ENCODE measurements around the gene TRMT10A. TPM values are rescaled to one million over a fixed set of nuclear protein-coding genes. Genes with fewer than 3 reads are reported as not detected.
A peak's percentile ranks its signal among the peaks of the same experiment; 100 is the strongest.

Gene TRMT10A
- total and polyA plus RNA-seq, 2 of the 13 experiments (the other 11 are each of a cell fraction or from before 2014, with no cell fraction given): 3.9 to 12.6 TPM

DNA sequence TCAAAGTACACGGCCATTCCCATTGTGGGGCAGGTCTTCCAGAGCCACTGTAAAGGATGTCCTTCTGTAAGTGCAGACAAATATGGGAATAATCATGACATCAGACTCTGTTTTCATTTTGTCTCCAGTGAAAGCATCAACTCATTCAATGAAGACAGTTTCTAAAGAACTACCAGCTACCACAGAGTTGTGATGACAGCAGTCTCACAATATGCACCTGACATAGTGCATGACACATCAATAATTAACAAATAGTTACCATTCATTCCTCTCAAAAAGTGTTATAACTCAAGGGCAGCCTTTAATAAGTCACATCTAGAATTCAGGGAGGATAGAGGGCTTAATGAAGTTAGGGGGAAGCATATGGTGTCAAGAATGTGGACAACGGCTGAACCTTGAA lies 31.0 kb upstream of the TRMT10A start:
- intact Hi-C loops (cut with micrococcal nuclease; ENCODE audit: unreplicated experiment): no loop called here
- H3K4me2 ChIP-seq (ENCODE audit: low read depth, low read length): no peak overlapping the region
- DNase-seq (ENCODE audit: low spot score) (no peak), FAIRE-seq (no peak), ATAC-seq (no peak)
- TF ChIP-seq ZNF841 (CRISPR knock-in tag; IDR thresholded peaks at IDR 0.05; ENCODE audit: borderline replicate concordance) (no peak), NFATC3 (CRISPR knock-in tag; IDR thresholded peaks at IDR 0.05) (no peak)
- TF ChIP-seq, protein P1, sequence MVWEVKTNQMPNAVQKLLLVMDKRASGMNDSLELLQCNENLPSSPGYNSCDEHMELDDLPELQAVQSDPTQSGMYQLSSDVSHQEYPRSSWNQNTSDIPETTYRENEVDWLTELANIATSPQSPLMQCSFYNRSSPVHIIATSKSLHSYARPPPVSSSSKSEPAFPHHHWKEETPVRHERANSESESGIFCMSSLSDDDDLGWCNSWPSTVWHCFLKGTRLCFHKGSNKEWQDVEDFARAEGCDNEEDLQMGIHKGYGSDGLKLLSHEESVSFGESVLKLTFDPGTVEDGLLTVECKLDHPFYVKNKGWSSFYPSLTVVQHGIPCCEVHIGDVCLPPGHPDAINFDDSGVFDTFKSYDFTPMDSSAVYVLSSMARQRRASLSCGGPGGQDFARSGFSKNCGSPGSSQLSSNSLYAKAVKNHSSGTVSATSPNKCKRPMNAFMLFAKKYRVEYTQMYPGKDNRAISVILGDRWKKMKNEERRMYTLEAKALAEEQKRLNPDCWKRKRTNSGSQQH (CRISPR knock-in tag; IDR thresholded peaks at IDR 0.05; ENCODE audit: low read depth): no peak
- peaks cover 6 to 57% of the 10 kb centered on the region in 2 experiments for H3K36me3 ChIP-seq (replicated peaks in 1 of 2; ENCODE audit: control insufficient read depth in 1 of 2, insufficient read depth in 2 of 2, low read length in 2 of 2)
- H3K27me3 ChIP-seq (ENCODE audit: control insufficient read depth in 1 of 2, insufficient read depth in 2 of 2, low read length in 2 of 2): no peaks in the 10 kb centered on the region
- WGBS (ENCODE audit: low lambda C conversion rate): 94% methylated on average over 2 of the region's 2 CpGs
- no peaks in the 10 kb centered on the region for H3K79me2 ChIP-seq (ENCODE audit: insufficient read depth, low read length)
- no peak overlapping the region for H3K27ac ChIP-seq (ENCODE audit: extremely low read length, insufficient read depth, low read length)
- no TSS peak for BruUV-seq (replicated peaks)
- no peaks in the 10 kb centered on the region for H3K9me3 ChIP-seq (ENCODE audit: low read length)
- H2AFZ ChIP-seq (ENCODE audit: low read length): no peak overlapping the region
- no peaks in the 10 kb centered on the region for H3K4me1 ChIP-seq (ENCODE audit: insufficient read depth, low read length)
- H4K20me1 ChIP-seq (ENCODE audit: insufficient read depth, low read length): no peaks in the 10 kb centered on the region
- ChIA-PET CTCF (ENCODE audit: low intra/inter-chr PET ratio, low total read pairs) (no interaction called here), POLR2A (interaction anchor here (1.2 kb wide), 1 partner anchor 31 kb away, joined by 3 read pairs; the partner anchor contains the start of gene TRMT10A)
- in situ Hi-C loops (cut with HindIII; ENCODE audit: extremely low pct_ligation_motif_present, low pct_unique_long_range_greater_than_20kb): no loop called here
- H3K9ac ChIP-seq (ENCODE audit: insufficient read depth, low read depth, low read length): no peak overlapping the region
- H3K4me3 ChIP-seq (replicated peaks in 1 of 3; ENCODE audit: insufficient read depth in 1 of 3, low read depth in 2 of 3, low read length in 3 of 3): no peak overlapping the region

DNA sequence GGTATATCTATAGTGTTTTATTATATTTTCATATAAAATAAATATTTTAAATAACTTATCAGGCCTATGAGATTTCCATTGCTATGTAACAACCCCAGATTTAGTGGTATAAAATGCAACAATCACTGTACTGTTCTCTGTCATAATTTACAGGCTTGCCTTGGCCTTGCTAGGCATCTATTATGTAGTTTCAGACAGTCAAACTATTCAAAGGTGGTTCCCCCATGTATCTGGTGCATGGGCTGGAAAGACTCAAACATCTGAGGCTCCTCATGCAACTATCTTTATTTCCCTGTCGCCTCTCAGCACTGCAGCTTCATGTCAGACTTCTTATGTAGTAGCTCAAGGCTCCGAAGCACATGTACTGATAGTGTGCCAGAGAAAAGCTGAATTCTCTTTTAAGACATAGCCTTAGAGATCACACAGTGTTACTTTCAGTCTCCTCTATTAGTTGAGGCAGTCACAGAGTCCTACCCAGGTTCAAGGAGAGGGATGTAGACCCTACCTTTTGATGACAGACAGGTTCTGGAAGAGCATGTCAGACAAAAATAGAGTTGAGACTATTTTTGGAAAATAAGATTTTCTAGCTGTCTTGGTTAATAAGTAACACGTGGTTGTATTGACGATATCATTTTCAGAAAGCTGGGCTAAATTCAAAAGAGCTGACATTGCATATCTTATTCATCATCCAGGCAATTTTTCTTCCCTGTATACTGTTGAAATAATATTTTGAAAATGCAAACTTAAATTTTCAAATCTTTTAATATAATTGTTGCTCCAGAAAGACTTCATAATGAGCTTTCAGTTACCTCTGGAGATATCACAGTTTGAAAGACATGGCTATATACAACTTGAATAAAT lies 30.2 kb upstream of the TRMT10A start:
- Histone ChIP-seq H3K36me3 (replicated peaks in 1 of 2; ENCODE audit: control insufficient read depth in 1 of 2, insufficient read depth in 2 of 2, low read length in 2 of 2) (peaks cover 6 to 63% of the 10 kb centered on the region in 2 experiments), H3K9me3 (ENCODE audit: low read length) (no peaks in the 10 kb centered on the region), H3K9ac (ENCODE audit: insufficient read depth, low read depth, low read length) (no peak overlapping the region), H2AFZ (ENCODE audit: low read length) (no peak overlapping the region), H3K4me2 (ENCODE audit: low read depth, low read length) (no peak overlapping the region), H3K79me2 (ENCODE audit: insufficient read depth, low read length) (no peaks in the 10 kb centered on the region), H3K4me1 (ENCODE audit: insufficient read depth, low read length) (no peaks in the 10 kb centered on the region), H3K27me3 (ENCODE audit: control insufficient read depth in 1 of 2, insufficient read depth in 2 of 2, low read length in 2 of 2) (no peaks in the 10 kb centered on the region), H3K4me3 (replicated peaks in 1 of 3; ENCODE audit: insufficient read depth in 1 of 3, low read depth in 2 of 3, low read length in 3 of 3) (no peak overlapping the region), H3K27ac (ENCODE audit: extremely low read length, insufficient read depth, low read length) (no peak overlapping the region), H4K20me1 (ENCODE audit: insufficient read depth, low read length) (no peaks in the 10 kb centered on the region)
- BruUV-seq (replicated peaks): no TSS peak
- DNase-seq (ENCODE audit: low spot score) (no peak), ATAC-seq (no peak), FAIRE-seq (no peak)
- ChIA-PET CTCF (ENCODE audit: low intra/inter-chr PET ratio, low total read pairs) (no interaction called here), POLR2A (interaction anchor here (1.2 kb wide), 1 partner anchor 31 kb away, joined by 3 read pairs; the partner anchor contains the start of gene TRMT10A)
- TF ChIP-seq, protein P2, sequence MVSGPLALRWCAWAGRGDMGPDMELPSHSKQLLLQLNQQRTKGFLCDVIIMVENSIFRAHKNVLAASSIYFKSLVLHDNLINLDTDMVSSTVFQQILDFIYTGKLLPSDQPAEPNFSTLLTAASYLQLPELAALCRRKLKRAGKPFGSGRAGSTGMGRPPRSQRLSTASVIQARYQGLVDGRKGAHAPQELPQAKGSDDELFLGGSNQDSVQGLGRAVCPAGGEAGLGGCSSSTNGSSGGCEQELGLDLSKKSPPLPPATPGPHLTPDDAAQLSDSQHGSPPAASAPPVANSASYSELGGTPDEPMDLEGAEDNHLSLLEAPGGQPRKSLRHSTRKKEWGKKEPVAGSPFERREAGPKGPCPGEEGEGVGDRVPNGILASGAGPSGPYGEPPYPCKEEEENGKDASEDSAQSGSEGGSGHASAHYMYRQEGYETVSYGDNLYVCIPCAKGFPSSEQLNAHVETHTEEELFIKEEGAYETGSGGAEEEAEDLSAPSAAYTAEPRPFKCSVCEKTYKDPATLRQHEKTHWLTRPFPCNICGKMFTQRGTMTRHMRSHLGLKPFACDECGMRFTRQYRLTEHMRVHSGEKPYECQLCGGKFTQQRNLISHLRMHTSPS (CRISPR knock-in tag; IDR thresholded peaks at IDR 0.05; ENCODE audit: low read depth): no peak
- TF ChIP-seq MAFK (conservative IDR thresholded peaks at IDR 0.05 in 1 of 2, IDR thresholded peaks at IDR 0.05 in 1 of 2; ENCODE audit: low read length in 2 of 2): peak; percentile 92 to 98
- no peak for TF ChIP-seq MATR3 (CRISPR knock-in tag; IDR thresholded peaks at IDR 0.05)
- peak; percentile 95 for TF ChIP-seq MAFF (IDR thresholded peaks at IDR 0.05; ENCODE audit: low read depth, low read length)
- TF ChIP-seq ZNF556 (CRISPR knock-in tag; IDR thresholded peaks at IDR 0.05; ENCODE audit: borderline replicate concordance): no peak
- intact Hi-C loops (cut with micrococcal nuclease; ENCODE audit: unreplicated experiment): no loop called here
- WGBS (ENCODE audit: low lambda C conversion rate): 97% methylated on average over 4 of the region's 4 CpGs
- in situ Hi-C loops (cut with HindIII; ENCODE audit: extremely low pct_ligation_motif_present, low pct_unique_long_range_greater_than_20kb): no loop called here

Data from HepG2 (cell line).